HL-60/S4 treated with phorbol 12-myristate 13-acetate at 8.2 ng/mL for 4 days and 3 days (cell line): ENCODE data around the gene CEND1.

Experiments
- in situ Hi-C: fragments of 300-500 bp; cut with MboI; formaldehyde crosslinking; loops from 2 replicates; pipeline ENCODE4 v1.15.0; 2022; ENCODE audit warnings: low sequenced_read_pairs

Gene CEND1

GRCh38 chr11:789943-790342, at the start of gene CEND1:
Gene CEND1 (minus strand): TSS chr11:790090. CDS start chr11:788576, 1,514 bp downstream.
- in situ Hi-C loops = no loop called here

DNA sequence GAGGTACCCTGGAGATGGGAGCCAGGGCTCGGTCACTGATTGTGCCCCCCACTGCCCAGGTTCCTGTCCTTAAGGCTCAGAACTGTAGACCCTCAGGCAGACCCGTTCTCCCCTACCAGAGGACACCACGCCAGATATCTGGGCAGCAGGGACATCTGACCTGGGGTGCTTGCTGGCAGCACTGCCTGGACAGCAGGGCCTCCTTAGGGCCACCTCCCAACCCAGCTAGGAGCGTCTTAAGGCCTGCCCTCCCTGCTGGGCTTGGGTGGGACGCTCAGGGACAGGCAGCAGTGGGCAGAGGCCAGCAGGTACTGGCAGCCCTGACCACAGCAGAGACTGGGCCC, 49.4 kb upstream of the CEND1 start:
- in situ Hi-C loops = no loop called here

GRCh38 chr11:838441-839279, 48.8 kb upstream of the CEND1 start:
- in situ Hi-C loops = no loop called here

DNA sequence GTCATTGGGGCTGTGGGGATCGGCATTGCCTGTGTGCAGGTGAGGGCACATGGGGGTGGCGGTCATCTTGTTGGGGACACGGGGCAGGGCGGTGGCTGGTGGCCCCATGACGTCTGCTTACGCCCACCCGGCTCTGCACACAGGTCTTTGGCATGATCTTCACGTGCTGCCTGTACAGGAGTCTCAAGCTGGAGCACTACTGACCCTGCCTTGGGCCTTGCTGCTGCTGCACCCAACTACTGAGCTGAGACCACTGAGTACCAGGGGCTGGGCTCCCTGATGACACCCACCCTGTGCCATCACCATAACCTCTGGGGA, 48.1 kb upstream of the CEND1 start:
- in situ Hi-C loops = no loop called here

GRCh38 chr11:837189-837989, 47.5 kb upstream of the CEND1 start:
- in situ Hi-C loops = no loop called here

- in situ Hi-C loops = no loop called here
Measured at GRCh38 chr11:836700-837099, 46.8 kb upstream of the CEND1 start.

DNA sequence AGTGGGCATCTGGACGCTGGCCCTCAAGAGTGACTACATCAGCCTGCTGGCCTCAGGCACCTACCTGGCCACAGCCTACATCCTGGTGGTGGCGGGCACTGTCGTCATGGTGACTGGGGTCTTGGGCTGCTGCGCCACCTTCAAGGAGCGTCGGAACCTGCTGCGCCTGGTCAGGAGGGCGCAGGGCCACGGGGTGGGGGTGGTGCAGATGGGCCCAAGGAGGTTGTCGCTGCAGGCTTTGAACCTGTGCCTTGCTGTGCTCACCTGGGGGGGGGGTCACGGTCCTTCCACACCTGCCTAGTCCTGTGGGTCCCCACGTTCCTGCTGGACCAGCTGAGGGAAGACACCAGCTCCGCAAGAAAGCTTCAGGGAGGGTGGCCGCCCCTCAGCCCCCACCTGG, 46.4 kb upstream of the CEND1 start:
- in situ Hi-C loops = no loop called here

DNA sequence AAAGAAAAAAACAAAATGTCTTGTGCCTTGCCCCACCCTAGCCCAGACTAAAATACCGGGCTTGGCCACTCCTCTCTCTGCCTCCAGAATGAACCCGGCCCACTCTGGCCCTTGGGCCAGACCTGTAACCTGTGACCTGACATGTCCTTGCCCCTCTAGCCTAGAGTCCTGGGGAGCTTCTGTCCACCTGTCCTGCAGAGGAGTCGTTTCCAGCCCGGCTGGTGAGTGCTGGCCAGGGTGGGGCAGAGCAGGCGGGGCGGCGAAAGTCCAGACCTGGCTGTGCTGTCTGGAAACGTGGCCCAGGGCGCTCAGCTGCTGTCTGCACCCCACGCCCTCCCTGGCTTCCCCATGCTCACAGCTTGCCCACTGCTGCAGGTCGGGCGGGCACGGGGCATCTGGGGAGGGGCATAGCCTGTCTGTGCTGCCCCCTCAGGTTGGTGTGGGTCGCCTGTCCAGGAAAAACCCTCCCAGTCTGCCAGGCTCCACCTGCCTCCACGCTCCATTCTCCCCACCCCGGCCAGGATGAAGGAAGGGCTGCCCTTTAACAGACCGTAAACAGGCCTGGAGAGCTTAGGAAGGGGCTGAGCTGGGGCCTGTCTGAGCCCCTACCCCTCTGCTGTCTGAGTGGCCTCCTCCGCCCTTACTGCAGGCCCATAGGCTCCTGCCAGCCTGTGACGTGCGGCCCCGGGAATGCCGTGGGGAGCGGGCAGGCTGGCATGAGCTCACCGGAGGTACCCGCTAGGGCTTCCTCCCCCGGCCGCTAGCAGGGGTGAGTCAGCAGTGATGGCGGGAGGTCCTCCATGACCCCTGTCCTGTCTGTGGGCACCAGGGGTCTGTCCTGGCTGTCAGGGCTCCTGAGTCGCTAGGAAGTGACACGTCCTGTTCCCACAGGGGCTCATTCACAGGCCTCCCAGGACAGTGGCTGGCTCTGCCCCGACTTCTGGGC, 44.8 kb upstream of the CEND1 start:
- in situ Hi-C loops = no loop called here

DNA sequence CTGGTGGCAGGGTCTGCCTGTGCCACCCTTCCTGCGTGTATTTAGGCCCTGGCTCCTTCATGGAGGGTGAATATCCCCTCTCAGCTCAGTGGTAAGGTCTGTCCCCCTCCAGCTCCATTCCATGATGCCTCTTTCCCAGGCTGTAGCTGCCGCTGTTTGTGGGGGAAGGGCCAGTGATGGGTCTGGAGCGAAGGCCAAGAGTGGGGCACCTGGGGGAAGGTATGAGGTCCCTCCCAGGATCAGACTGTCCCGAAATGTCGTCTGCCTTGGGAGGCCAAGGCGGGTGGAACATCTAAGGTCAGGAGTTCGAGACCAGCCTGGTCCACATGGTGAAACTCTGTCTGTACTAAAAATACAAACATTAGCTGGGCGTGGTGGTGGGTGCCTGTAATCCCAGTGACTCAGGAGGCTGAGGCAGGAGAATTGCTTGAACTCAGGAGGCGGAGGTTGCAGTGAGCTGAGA, 44.0 kb upstream of the CEND1 start:
- in situ Hi-C loops = no loop called here

DNA sequence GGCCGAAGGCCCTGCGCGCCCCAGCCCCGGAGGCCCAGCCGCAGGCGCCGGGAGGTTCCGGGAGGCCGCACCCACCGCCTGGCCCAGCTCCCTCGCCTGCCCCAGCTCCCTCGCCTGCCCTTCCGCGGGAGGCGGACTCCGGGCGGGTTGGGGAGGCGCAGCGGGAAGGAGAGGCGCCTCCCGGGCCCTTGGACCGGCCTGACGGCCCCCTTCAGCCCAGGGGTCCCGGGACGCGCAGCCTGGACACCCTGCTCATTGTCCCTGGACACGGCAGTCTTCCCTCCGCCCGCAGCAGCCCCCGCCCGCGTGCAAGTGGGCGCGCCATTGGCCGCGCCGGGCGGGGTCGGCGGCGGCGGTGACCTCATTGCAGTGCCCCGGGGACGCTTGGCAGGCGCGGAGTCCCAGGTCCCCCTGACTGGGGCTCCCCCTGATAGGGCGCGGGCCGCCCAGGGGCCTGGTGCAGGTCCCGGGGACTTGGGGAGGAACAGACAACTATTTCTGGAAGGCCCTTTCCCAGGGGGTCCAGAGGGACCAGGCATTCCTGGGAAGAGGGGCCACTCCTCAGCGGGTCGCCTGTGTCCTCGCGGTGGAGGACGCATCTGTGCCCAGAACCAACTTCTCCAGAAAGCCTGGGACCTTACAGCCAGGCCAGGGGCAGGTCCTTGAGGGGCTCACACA, 43.4 kb upstream of the CEND1 start:
- in situ Hi-C loops = no loop called here

DNA sequence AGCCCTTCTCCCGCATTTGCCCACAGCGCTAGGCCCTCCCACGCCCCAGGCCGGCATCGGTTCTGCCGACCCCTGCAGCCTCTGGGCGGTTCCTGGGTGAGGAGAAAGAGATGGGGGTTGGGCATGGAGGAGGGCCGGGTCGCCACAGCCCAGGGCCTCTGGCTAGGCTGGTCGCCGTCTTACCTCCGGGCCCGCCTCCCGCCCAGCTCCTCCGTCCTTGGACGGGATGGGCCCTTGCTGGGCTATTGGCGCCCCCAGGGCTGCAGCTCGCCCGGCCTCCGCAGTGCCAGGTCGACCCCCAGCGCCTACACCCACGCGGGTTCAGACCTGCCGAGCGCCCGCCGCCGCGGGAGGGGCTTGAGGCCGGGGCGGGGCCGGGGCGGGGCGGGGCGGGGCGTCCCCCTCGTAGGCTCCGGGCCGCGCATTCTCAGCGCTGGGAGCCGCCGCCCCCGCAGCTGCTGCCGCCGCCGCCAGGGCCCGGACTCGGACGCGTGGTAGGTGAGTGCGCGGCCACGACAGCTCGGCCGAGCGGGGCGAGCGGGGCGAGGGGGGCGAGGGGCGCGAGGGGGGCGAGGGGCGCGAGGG, 42.7 kb upstream of the CEND1 start, which contains the start of gene CD151:
Gene CD151 (plus strand): TSS at position 424 of the 585 bp plus-strand sequence. CDS start 3,118 bp downstream, outside the sequence.
- in situ Hi-C loops = no loop called here

DNA sequence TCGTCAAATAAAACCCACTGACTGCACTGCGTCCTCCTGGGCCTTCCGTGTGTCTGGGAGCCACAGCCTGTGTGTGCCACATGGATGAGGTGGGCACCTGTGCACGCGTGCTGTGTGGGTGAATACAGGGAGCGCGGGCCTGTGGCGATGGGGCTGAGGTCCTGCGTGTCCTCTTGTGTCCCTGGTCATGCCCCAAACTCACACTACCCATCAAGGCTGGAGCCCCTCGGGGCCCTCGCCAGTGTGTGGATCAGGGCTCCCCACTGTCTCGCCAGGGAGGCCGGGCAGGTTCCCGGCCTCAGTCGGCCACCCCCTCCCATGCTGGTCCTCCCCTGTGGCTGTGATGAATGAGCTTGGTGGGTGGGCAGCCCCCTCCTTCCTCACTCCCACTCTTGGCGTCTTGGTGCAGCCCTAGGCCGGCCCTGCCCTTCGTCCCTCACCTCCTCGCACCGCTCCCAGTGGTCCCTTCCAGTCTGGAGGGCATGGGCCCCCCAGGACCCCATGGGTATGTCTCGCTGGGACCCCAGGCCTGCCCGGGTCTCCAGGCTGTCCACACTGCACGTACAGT, 42.2 kb upstream of the CEND1 start:
- in situ Hi-C loops = no loop called here

DNA sequence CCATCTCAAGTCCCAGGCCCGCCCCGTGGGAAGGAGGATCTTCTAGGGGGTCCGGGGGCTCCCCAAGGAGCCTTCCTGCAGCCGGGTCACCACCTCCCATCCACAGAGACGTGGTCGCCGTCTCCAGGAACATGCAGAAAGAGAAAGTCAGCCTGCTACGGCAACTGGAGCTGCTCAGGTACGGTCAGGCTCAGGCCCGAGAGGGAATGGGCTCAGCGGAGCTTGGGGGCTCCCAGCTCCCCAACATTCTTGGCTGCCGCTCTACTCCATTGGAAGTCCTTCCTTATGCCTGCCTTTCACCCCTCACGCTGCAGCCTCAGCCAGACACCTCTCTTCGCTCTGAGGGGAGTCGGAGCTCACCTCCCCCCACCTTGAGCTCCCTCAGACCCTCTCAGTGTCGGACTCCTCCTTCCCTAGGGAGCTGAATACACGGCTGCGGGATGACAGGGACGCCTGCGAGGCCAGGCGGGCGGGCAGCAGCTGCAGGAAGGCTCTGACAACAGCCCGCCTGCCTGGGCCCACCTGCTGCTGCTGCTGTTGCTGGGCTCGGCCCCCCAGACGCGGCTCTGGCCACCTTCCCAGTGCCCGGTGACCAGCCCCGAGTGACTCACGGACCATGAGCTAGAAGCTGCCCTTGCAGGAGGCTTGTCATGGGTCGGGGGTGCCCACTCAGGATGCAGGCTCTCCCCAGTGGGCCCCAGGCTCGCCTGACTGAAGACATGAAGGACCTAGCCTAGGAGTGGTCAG, 41.4 kb upstream of the CEND1 start:
- in situ Hi-C loops = no loop called here

DNA sequence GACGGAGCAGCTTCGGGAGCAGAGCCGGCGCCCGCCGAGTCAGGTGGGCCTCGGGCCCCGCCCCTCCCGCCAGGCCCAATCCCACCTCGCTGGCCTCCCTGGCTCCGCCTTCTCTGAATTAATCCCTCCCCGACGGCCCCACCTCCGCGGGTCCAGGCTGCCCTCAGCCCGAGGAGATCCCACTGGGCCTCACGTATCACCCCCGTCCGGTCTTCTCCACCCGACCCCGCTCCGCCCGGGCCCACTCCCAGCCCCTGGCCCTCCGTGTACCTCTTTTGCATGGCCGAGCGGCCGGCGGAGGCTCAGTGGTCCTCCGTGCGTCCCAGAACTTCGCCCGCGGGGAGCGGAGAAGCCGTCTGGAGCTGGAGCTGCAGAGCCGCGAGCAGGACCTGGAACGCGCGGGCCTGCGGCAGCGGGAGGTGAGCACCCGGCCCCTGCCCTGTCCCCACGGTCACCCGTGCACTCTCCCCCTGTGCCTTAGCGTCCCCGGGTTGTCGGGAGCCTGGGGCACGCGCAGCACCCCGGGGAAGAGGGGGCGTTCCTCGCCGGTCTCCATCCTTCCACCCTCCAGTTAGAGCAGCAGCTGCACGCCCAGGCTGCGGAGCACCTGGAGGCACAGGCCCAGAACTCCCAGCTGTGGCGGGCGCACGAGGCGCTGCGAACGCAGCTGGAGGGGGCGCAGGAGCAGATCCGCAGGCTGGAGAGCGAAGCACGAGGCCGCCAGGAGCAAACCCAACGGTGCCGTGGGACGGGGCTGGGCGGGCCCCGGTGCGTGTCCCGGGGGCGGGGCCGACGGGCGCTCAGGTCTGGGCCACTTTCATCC, 40.6 kb upstream of the CEND1 start:
- in situ Hi-C loops = no loop called here

- in situ Hi-C loops = no loop called here
Measured at GRCh38 chr11:829847-830294, 40.0 kb upstream of the CEND1 start.

DNA sequence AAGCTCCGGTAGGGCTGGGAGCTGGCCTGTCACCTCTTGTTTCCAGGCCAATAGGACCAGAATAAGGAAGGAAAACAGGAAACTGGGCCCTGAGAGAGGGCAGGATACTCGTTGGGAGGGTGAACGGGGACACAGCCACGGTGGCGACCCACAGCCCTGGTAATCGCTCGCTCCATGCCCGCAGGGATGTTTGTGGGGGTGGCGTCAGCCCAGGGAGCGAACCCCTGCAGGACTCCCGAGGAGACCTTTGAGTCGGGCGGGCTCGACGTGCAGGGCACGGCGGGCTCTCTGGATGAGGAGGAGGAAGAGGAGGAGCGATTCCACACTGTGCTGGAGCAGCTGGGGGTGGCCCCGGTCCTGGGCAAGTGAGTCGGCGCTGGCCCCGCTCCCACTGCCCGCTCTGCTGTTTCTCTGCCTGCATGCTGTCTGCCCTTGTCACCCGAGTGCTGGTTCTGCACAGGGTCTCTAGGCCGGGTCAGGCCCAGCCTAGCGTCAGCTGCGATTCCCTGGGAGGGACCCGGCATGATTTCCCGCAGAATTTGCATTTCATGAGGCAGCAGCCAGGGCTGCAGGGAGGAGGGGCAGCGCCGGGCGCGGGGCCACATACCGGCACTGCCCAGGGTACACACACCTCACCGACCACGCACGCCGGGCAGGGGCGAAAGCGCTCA, 39.4 kb upstream of the CEND1 start:
- in situ Hi-C loops = no loop called here

DNA sequence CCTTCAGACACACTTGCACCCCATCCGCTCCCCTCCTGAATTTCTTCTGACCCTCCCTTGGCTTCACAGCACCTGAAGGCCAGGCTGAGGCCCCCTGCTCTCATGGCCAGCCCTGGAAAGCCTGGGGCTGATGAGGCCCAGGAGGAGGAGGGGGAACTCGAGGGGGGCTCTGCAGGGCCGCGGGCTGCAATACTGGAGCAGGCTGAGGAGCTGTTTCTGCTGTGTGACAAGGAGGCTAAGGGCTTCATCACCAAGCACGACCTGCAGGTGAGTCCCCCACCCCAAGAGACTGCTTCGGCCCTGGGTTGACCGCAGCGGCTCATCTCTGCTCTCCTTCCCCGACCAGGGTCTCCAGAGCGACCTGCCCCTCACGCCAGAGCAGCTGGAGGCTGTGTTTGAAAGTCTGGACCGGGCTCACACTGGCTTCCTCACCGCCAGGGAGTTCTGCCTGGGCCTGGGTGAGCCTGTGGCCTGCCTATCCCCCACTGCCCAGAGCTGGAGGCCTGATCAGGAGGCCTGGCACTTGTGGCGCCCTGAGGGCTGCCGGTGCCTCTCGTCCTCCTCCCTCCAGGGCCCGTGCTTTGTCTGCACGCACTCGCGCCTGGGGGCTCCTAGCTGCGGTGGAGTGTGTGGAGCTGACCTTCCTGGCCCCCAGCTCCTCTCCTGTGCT, 38.8 kb upstream of the CEND1 start:
- in situ Hi-C loops = no loop called here
